Putamen (tissue), 1 donor: ENCODE results near the gene CMIP.

Source experiments
- DNase-seq: peaks from one replicate; pipeline ENCODE4 v3.0.0-alpha.2; 2016; ENCODE audit warnings: low spot score

The CMIP gene

GRCh38 chr16:81607805-81608522 is 163.4 kb downstream of the CMIP start:
- DNase-seq, result no peak

GRCh38 chr16:81608523-81609209 is 164.1 kb downstream of the CMIP start:
- no peak for DNase-seq

- no peak for DNase-seq
Measured at GRCh38 chr16:81609323-81609892, 164.8 kb downstream of the CMIP start.

GRCh38 chr16:81610144-81610842 is 165.7 kb downstream of the CMIP start:
- peak; percentile 46 for DNase-seq

- no peak for DNase-seq
Measured at GRCh38 chr16:81610936-81611335, 166.3 kb downstream of the CMIP start.

GRCh38 chr16:81611721-81612120 is 167.1 kb downstream of the CMIP start:
- no peak for DNase-seq

- peak; percentile 65 for DNase-seq
Measured at GRCh38 chr16:81612351-81613163, 167.9 kb downstream of the CMIP start.

- no peak for DNase-seq
Measured at GRCh38 chr16:81614171-81614570, 169.6 kb downstream of the CMIP start.

- DNase-seq, result no peak
Measured at GRCh38 chr16:81614654-81615359, 170.2 kb downstream of the CMIP start.

GRCh38 chr16:81615411-81615810 is 170.8 kb downstream of the CMIP start:
- no peak for DNase-seq

GRCh38 chr16:81615833-81616232 is 171.2 kb downstream of the CMIP start:
- no peak for DNase-seq

GRCh38 chr16:81616321-81617020 is 171.9 kb downstream of the CMIP start:
- DNase-seq, result no peak

- no peak for DNase-seq
Measured at GRCh38 chr16:81617021-81617346, 172.4 kb downstream of the CMIP start.

GRCh38 chr16:81618187-81618586 is 173.6 kb downstream of the CMIP start:
- DNase-seq, result no peak

GRCh38 chr16:81618661-81619060 is 174.1 kb downstream of the CMIP start:
- DNase-seq, result peak; percentile 58

- DNase-seq, result no peak
Measured at GRCh38 chr16:81620029-81620428, 175.4 kb downstream of the CMIP start.

- DNase-seq, result no peak
Measured at GRCh38 chr16:81620796-81621195, 176.2 kb downstream of the CMIP start.

GRCh38 chr16:81621496-81621895 is 176.9 kb downstream of the CMIP start:
- DNase-seq, result no peak

- DNase-seq, result no peak
Measured at GRCh38 chr16:81623365-81624102, 178.9 kb downstream of the CMIP start.

- DNase-seq, result no peak
Measured at GRCh38 chr16:81624403-81624759, 179.8 kb downstream of the CMIP start.
